Activated naive CD4-positive, alpha-beta T cell treated with anti-CD3 and anti-CD28 coated beads, Interleukin-2, amount 50 U/mL, for 24 hours (primary cell): ENCODE measurements around the gene PRKN.

ENCODE experiments used
- H3K27ac Mint-ChIP-seq: one replicate; pipeline ENCODE4 v1.8.0; 2021; ENCODE audit warnings: mild to moderate bottlenecking, mixed read lengths
- H3K27me3 Mint-ChIP-seq: one replicate; pipeline ENCODE4 v1.8.0; 2021; ENCODE audit warnings: mixed read lengths
- H3K36me3 Mint-ChIP-seq: one replicate; pipeline ENCODE4 v1.8.0; 2021; ENCODE audit warnings: mixed read lengths
- H3K4me1 Mint-ChIP-seq: one replicate; pipeline ENCODE4 v1.8.0; 2021; ENCODE audit warnings: mixed read lengths
- H3K4me3 Mint-ChIP-seq: one replicate; pipeline ENCODE4 v1.8.0; 2021; ENCODE audit warnings: mild to moderate bottlenecking, mixed read lengths
- H3K9me3 Mint-ChIP-seq: one replicate; pipeline ENCODE4 v1.8.0; 2021; ENCODE audit warnings: mixed read lengths

The PRKN gene

DNA sequence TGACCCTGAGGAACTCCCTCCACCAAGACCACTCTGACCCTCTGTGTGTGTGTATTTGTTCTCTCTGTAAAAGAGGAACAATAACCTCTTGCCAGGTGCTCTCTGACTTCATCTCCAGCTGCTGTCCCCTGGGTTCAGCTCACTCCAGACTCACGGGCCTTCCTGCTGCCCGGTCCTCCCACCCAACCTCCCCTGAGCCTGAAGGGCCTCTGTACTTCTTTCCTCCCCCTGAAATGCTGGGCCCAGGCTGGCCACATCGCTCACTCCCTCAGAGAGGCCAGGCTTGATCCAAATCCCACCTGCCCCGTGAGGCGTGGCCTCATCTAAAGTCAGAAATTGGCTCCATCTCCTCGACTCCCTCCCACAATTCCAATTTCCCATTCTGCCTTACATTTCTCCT is 202.4 kb downstream of the PRKN start:
- Mint-ChIP-seq H3K36me3 (peaks cover 4% of the 10 kb centered on the region), H3K4me3 (no peak overlapping the region), H3K9me3 (peaks cover 6% of the 10 kb centered on the region), H3K27me3 (no peaks in the 10 kb centered on the region), H3K27ac (no peak overlapping the region), H3K4me1 (no peaks in the 10 kb centered on the region)

DNA sequence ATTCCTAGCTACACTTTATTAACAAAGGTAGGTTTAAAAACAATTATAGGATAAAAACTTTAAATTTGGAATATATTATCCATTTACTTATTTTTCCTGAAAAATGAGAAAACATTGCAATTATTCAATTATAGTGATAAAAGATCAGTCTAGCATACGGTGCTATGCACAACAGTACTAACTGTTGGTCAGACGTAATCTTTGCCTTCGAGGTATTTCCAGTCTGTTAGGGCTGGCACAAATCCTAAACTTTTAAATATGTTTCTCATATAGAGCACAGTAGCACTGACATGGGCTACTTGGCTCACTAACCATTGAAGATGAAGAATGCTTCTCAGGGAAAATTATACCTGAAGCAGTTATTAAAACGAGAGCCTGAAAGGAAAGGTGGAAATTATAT is 214.8 kb downstream of the PRKN start:
- no peaks in the 10 kb centered on the region for H3K4me1 Mint-ChIP-seq
- H3K9me3 Mint-ChIP-seq: no peaks in the 10 kb centered on the region
- no peak overlapping the region for H3K27ac Mint-ChIP-seq
- H3K36me3 Mint-ChIP-seq: no peaks in the 10 kb centered on the region
- no peaks in the 10 kb centered on the region for H3K27me3 Mint-ChIP-seq
- H3K4me3 Mint-ChIP-seq: no peak overlapping the region

DNA sequence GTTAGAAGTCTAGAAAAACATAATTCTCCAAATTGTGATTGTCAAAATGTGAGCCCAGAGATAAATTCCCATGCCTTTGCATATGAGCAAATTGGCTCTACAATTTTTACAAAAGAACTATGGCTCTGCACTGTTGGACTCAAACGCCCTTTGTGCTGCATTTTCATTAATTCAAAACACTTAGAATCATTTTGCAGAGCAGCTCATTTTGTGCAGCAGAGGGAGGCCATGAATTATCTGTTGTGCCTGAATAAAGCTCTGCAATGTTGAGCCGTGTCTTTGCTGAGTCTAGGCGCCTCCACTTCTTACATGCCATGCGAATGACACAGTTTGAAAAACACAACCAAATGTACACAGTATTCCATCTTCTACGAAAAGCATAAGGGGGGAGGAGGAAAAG is 230.2 kb downstream of the PRKN start:
- no peaks in the 10 kb centered on the region for H3K9me3 Mint-ChIP-seq
- no peak overlapping the region for H3K4me3 Mint-ChIP-seq
- peaks cover 4% of the 10 kb centered on the region for H3K4me1 Mint-ChIP-seq
- no peaks in the 10 kb centered on the region for H3K27me3 Mint-ChIP-seq
- no peak overlapping the region for H3K27ac Mint-ChIP-seq
- no peaks in the 10 kb centered on the region for H3K36me3 Mint-ChIP-seq

DNA sequence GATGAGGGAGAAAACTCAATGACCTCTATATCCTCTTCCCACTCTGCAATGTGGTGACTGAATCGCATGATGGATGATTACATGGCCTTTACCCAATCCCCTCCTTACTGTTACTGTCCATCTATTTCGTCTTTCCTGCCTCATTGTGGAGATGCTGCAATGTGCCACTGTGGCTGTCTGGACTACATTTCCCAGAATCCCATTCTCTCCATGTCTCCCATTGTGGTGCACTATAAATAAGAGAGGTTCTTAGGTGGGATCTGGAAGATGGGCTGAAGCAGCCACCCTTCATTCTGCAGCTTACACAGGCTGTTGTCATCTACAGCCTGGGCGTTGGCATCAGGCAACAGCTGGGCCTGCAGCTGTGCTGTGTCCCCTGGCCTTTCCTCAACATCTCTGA is 233.6 kb downstream of the PRKN start:
- Mint-ChIP-seq H3K36me3 (peaks cover 5% of the 10 kb centered on the region), H3K27ac (no peak overlapping the region), H3K4me1 (peaks cover 4% of the 10 kb centered on the region), H3K27me3 (no peaks in the 10 kb centered on the region), H3K4me3 (no peak overlapping the region), H3K9me3 (peaks cover 5% of the 10 kb centered on the region)

DNA sequence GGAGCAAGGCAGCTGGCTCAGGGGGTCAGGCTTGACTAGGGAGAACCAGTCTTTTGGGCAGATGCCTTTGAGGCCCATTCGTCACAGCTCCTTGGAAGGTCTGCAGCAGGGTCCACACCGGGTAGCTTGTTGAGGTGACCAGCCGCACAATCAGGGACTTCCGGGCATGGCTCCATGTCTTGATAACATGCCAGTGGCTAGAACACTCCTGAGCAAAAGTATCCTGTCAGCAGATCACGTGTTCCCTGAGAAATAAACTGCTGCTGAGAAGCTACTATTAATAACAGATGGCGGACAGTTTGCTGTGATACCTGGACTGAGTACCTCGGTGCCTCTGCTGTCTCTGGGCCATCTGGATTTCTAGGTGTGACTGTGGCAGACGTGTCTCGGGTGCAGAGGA is 235.9 kb downstream of the PRKN start:
- H3K9me3 Mint-ChIP-seq: peaks cover 5% of the 10 kb centered on the region
- H3K4me1 Mint-ChIP-seq: peaks cover 4% of the 10 kb centered on the region
- H3K27me3 Mint-ChIP-seq: no peaks in the 10 kb centered on the region
- peaks cover 9% of the 10 kb centered on the region for H3K36me3 Mint-ChIP-seq
- no peak overlapping the region for H3K4me3 Mint-ChIP-seq
- no peak overlapping the region for H3K27ac Mint-ChIP-seq

DNA sequence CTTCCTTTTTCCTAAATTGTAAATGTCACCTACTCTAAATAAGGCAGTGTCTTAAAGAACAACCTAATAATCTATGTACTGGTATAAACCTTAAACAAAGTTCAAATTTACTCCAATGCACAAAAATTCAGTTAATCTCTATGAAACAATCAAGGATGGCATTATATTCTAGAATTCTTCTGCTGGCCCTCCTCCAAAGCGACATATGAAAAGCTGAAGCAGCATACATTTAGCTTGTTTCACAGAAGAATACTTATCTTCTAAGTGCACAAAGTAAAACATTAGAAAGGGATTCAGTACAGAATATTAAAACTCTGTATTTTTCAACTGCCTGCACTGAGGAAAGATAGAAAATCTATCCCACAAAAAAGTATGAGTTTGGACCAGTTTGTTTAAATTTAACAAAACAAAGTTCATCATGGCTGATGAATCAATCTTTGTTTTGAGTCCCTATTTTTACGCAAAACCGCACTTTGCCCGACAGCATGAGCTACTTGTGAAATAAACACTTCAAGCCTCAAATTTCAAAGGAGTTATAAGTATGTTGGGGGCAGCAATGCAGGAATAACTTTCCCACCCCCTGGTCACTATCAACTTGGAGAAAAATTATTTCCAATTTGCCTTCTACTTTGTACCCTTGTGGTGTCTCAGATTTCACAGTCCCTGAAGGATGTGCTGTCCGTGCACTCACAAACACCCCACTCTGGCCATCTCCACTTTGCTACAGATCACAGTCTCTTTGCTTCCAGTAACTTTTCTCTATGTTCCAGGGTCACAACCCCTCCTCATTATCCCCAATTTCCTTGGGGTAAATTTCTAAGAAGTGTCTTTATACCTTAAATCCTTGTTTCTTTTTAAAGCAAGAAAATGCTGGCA is 238.2 kb downstream of the PRKN start:
- no peaks in the 10 kb centered on the region for H3K4me1 Mint-ChIP-seq
- no peaks in the 10 kb centered on the region for H3K27me3 Mint-ChIP-seq
- H3K9me3 Mint-ChIP-seq: peaks cover 5% of the 10 kb centered on the region
- no peak overlapping the region for H3K27ac Mint-ChIP-seq
- H3K36me3 Mint-ChIP-seq: peaks cover 9% of the 10 kb centered on the region
- H3K4me3 Mint-ChIP-seq: no peak overlapping the region

DNA sequence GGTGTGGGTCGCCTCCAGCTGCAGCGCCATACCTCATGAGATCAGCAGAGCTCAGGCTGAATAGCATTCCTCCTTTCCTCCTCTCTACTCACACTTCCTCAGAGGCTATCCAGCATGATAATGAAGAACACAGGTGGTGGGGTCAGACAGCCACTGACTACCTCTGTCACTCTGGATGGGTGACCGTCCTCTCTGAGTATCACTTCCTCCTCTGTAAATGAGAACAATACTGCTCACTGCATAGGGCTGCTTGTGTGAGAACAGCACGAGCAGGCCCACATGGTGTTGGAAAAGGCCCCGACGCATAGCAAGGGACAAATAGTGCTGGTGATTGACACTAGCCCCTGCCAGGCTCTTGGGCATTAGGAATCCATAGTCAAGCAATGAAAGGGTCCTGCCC is 239.1 kb downstream of the PRKN start:
- Mint-ChIP-seq H3K27ac (no peak overlapping the region), H3K4me3 (no peak overlapping the region), H3K4me1 (no peaks in the 10 kb centered on the region), H3K9me3 (peaks cover 5% of the 10 kb centered on the region), H3K36me3 (peaks cover 9% of the 10 kb centered on the region), H3K27me3 (no peaks in the 10 kb centered on the region)

DNA sequence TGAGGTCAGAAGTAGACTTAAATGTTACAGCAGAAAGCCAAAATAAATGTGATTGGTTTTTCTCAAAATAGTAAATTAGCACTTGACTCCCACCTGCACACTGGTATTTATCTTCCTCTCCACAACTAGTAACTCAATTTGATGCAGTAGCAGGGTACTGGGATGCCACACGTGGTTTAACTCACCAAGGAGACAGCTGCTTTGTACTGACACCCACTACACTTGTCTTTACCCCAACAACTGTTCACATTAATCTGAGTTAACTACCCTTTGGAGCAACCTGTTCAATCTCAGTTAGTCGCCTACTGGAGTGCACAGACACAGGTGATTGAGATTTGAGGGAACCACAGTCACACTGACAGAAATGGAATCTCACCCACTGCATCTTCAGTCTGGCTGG is 242.1 kb downstream of the PRKN start:
- no peaks in the 10 kb centered on the region for H3K27me3 Mint-ChIP-seq
- no peak overlapping the region for H3K27ac Mint-ChIP-seq
- H3K4me3 Mint-ChIP-seq: no peak overlapping the region
- H3K36me3 Mint-ChIP-seq: peaks cover 9% of the 10 kb centered on the region
- peaks cover 5% of the 10 kb centered on the region for H3K9me3 Mint-ChIP-seq
- no peaks in the 10 kb centered on the region for H3K4me1 Mint-ChIP-seq

DNA sequence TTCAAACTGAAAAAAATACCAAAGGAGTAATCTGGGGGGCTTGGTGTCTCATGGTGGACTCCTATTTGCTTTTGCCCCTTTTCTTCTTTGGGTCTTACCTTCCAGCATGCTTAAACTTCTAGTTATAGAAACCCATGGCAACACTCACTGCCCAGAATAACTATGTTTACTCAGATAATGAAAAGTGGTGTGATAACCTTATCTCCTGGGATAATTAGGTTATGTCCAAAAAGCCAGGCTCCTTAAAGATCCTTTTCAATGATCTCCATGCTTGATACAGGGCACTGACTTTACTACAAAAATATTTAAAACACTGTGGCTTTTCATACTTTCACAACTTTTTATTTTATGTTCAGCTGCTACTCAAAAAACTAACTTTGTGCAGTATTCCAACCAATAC is 245.6 kb downstream of the PRKN start:
- peaks cover 4% of the 10 kb centered on the region for H3K9me3 Mint-ChIP-seq
- H3K36me3 Mint-ChIP-seq: peaks cover 3% of the 10 kb centered on the region
- H3K4me3 Mint-ChIP-seq: no peak overlapping the region
- H3K4me1 Mint-ChIP-seq: no peaks in the 10 kb centered on the region
- H3K27me3 Mint-ChIP-seq: no peaks in the 10 kb centered on the region
- no peak overlapping the region for H3K27ac Mint-ChIP-seq

DNA sequence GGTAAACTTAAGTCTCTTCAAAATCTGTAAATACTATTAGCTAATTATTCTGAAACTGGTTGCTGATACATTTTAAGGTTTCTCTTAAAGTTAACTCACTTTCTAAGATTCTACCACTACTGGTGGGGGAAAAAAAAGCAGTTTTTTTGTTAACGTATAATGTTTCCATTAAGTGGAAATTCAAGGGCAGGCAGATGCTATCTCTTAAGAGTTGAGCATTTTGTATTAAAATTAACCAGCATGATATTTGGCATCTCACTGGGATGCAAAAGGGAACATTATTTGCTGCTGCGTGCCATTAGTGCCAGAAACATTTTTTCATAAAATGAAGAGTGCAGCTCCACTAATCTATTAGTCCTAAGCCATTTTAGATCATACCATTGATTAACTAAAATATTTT is 246.2 kb downstream of the PRKN start:
- H3K27me3 Mint-ChIP-seq: no peaks in the 10 kb centered on the region
- H3K4me1 Mint-ChIP-seq: no peaks in the 10 kb centered on the region
- no peak overlapping the region for H3K27ac Mint-ChIP-seq
- H3K9me3 Mint-ChIP-seq: peaks cover 4% of the 10 kb centered on the region
- H3K36me3 Mint-ChIP-seq: peaks cover 6% of the 10 kb centered on the region
- no peak overlapping the region for H3K4me3 Mint-ChIP-seq

DNA sequence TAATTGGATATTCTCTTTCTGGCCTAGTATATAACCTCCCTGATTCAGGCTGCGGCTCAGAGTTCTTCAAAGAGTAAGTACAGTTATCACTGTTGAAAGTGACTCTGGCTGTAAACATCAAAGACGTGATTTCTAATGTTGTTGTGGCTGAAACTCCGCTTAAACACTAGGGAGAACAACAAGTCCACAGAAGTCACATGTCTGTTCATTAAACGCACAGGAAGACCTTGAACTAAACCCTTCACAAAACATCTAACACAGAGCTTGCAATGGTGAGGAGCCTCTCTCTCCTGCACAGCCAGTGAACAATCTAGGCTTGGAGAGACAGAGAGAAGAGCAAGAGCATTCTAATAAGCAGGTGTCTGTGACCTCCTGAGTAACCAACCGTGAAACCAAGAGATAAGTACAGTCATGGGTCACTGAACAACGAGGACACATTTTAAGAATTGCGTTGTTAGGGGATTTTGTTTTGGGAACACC is 249.3 kb downstream of the PRKN start:
- peaks cover 7% of the 10 kb centered on the region for H3K36me3 Mint-ChIP-seq
- no peak overlapping the region for H3K27ac Mint-ChIP-seq
- no peaks in the 10 kb centered on the region for H3K27me3 Mint-ChIP-seq
- no peak overlapping the region for H3K4me3 Mint-ChIP-seq
- H3K9me3 Mint-ChIP-seq: peaks cover 4% of the 10 kb centered on the region
- H3K4me1 Mint-ChIP-seq: no peaks in the 10 kb centered on the region

DNA sequence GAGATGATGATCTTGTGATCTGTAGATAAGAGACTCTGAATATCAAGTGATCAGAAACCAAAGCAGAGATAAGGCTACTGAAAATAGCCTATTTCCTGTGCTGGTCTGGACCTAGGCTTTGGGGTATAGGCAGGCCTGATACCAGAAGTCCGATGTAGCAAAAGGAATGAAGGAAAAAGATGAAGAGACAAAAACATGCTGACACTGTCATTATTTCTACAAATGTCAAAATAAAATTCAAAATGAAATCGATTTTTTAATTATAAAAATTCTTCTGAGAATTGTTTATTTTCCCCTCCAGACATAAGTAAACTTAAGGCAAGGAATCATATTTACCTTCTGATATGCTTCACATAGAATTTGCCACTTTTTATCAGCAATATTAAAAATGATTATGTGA is 252.8 kb downstream of the PRKN start:
- no peak overlapping the region for H3K4me3 Mint-ChIP-seq
- no peak overlapping the region for H3K27ac Mint-ChIP-seq
- H3K36me3 Mint-ChIP-seq: peaks cover 7% of the 10 kb centered on the region
- no peaks in the 10 kb centered on the region for H3K27me3 Mint-ChIP-seq
- H3K4me1 Mint-ChIP-seq: no peaks in the 10 kb centered on the region
- no peaks in the 10 kb centered on the region for H3K9me3 Mint-ChIP-seq

DNA sequence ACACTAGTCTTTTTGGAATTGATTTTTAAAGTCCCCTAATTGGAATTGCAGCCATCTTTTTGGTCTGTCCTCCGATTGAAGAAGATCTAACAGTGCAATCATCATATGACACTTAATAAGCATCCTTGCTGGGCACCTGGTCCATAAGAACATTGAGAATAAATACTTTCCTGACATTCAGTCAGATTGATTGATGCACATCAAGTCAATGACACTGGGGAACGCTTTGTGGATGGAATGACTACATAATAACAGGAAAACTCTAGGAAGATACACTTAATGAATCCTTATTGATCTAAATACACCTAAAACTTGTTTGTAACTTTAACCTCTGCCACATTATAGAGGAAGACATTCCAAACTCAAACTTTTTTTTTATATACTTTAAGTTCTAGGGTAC is 255.7 kb downstream of the PRKN start:
- H3K27ac Mint-ChIP-seq: no peak overlapping the region
- H3K36me3 Mint-ChIP-seq: peaks cover 4% of the 10 kb centered on the region
- H3K4me1 Mint-ChIP-seq: no peaks in the 10 kb centered on the region
- H3K9me3 Mint-ChIP-seq: no peaks in the 10 kb centered on the region
- no peaks in the 10 kb centered on the region for H3K27me3 Mint-ChIP-seq
- H3K4me3 Mint-ChIP-seq: no peak overlapping the region

DNA sequence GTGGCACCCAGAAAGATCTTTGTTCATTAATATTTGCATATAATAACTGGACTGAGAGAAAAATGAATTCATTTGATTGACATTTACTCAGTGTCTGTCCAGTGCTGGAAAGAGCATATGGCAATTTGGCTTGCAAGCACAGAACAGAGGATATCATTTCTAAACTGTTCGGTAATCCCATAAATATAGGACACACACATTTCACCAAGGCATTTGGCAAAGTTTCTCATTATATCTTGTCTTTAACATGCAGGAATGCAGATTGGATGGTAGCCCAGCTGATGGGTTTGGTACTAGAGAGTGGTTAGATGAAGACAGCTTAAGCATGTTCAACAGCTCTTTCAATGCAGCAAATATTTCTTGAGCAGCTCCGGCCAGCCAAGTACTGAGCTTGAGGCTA is 259.2 kb downstream of the PRKN start:
- no peaks in the 10 kb centered on the region for H3K9me3 Mint-ChIP-seq
- no peak overlapping the region for H3K4me3 Mint-ChIP-seq
- no peaks in the 10 kb centered on the region for H3K27me3 Mint-ChIP-seq
- H3K27ac Mint-ChIP-seq: no peak overlapping the region
- no peaks in the 10 kb centered on the region for H3K4me1 Mint-ChIP-seq
- no peaks in the 10 kb centered on the region for H3K36me3 Mint-ChIP-seq

DNA sequence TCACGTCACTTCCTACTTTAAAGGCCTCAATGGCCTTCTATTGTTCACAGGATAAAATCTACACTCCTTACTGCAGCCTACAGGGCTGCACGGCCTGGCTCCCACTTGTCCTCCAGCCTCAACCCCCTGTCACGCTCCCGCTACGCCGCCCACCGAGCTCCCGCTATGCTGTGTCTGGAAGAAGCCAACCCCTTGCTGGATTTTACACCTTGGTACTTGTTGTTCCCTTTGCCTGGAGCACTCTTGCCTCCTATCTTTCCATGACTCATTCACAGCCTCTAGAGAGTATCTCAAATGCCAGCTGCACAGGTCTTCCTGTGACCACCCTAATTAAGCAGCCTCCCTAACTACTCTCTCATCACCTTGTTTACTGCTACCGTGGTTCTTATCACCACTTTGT is 259.9 kb downstream of the PRKN start:
- Mint-ChIP-seq H3K27me3 (no peaks in the 10 kb centered on the region), H3K36me3 (no peaks in the 10 kb centered on the region), H3K27ac (no peak overlapping the region), H3K4me1 (no peaks in the 10 kb centered on the region), H3K4me3 (no peak overlapping the region), H3K9me3 (no peaks in the 10 kb centered on the region)

DNA sequence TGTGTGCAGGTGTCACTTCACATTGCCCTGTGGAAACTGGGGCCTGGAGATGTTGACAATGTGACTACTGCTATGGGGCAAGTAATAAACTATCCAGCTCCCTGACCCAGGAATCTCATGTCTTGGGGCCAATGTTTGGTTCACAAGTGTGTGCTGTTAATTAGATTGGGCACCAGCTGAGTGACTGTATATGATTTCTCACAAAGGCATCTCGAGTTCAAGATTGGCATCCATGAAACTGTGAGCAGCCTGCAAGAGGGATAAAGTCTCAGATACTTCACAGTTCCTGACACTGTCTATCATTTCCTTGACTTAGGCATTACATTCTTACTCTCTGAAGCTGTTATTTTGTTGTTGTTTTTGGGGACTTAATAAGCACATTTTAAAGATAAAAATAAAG is 264.0 kb downstream of the PRKN start:
- H3K4me3 Mint-ChIP-seq: no peak overlapping the region
- peaks cover 8% of the 10 kb centered on the region for H3K9me3 Mint-ChIP-seq
- H3K4me1 Mint-ChIP-seq: no peaks in the 10 kb centered on the region
- H3K36me3 Mint-ChIP-seq: no peaks in the 10 kb centered on the region
- H3K27ac Mint-ChIP-seq: no peak overlapping the region
- H3K27me3 Mint-ChIP-seq: no peaks in the 10 kb centered on the region

DNA sequence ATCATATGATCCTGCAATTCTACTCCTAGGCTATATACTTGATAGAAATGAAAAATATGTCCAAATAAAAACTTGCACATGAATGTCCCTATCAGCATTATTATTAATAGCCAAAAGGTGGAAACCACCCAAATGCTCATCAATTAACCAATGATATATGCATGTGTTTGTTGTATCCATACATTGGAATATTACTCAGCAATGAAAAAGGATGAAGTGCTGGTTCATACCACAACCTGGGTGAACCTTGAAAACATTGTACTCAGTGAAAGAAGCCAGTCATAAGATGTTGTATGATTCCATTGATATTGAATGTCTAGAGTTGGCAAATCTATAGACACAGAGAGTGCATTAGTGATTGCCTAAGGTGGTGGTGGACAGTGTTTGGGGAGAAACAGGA is 267.6 kb downstream of the PRKN start:
- H3K9me3 Mint-ChIP-seq: peaks cover 11% of the 10 kb centered on the region
- H3K4me1 Mint-ChIP-seq: no peaks in the 10 kb centered on the region
- H3K36me3 Mint-ChIP-seq: peaks cover 4% of the 10 kb centered on the region
- H3K4me3 Mint-ChIP-seq: no peak overlapping the region
- no peak overlapping the region for H3K27ac Mint-ChIP-seq
- H3K27me3 Mint-ChIP-seq: no peaks in the 10 kb centered on the region
